K562 (cell line): Measurements from ENCODE around the gene SLC2A2. TPM values are rescaled to one million over a fixed set of nuclear protein-coding genes. Genes with fewer than 3 reads are reported as not detected.

ENCODE experiments used
- ATAC-seq: fragments of 200-7000 bp; cut with Tn5 transposase; 3 replicates; pipeline ENCODE4 v1.9.1; 2020; ENCODE audit warnings: moderate library complexity
- BruUV-seq: library from RNA; stranded (reverse); fragments of 400-500 nt; replicated peaks from 2 replicates; lab custom pipeline; 2021; lab: Mats Ljungman, UMichigan
- CTCF ChIA-PET: fragments of 300-600 bp; formaldehyde crosslinking; extraction: SDS; loops from one replicate; lab custom pipeline; 2021; ENCODE audit warnings: low intra/inter-chr PET ratio; lab: Yijun Ruan, JAX
- POLR2A ChIA-PET: fragments of 300-600, 350-650 bp; sonication (Branson Sonifier 250); formaldehyde crosslinking; extraction: SDS; loops from one replicate; lab custom pipeline; 2021; ENCODE audit warnings: antibody characterized with exemption, inconsistent platforms; lab: Yijun Ruan, JAX
- DNase-seq, 4 experiments: peaks; one replicate each; pipeline versions ENCODE4 v3.0.0 to v3.0.0-alpha.2; 2011 to 2018; ENCODE audit warnings: low spot score in 3 of 4, mixed read lengths in 3 of 4; ENCODE audit errors: extremely low read depth in 1 of 4
- FAIRE-seq: peaks from 2 replicates; lab custom pipeline; 2011; peaks lifted over from hg19 to GRCh38; lab: Jason Lieb, UNC
- H2AFZ ChIP-seq: 2 replicates; pipeline ENCODE4 v1.6.0; 2011; ENCODE audit warnings: low read depth, low read length, control low read depth, inconsistent platforms
- H3K27ac ChIP-seq: fragments of 200-600 bp; 3 replicates; pipeline ENCODE4 v1.8.0; 2011; ENCODE audit warnings: low read depth, mild to moderate bottlenecking, control low read depth, inconsistent platforms, low read length, moderate library complexity, mixed read lengths; ENCODE audit errors: extremely low read depth
- H3K27me3 ChIP-seq, 2 experiments: fragments of 300-600 bp in 1 of 2; 2 replicates in 1 of 2; 3 replicates in 1 of 2; pipeline versions ENCODE4 v1.6.0 to v1.8.0; 2011; ENCODE audit warnings: inconsistent platforms in 2 of 2, low read length in 2 of 2, mild to moderate bottlenecking in 1 of 2, mixed read lengths in 1 of 2, moderate library complexity in 1 of 2; ENCODE audit not compliant: control insufficient read depth in 2 of 2, insufficient read depth in 2 of 2
- H3K36me3 ChIP-seq: fragments of 300-600 bp; 3 replicates; pipeline ENCODE4 v1.8.0; 2011; ENCODE audit warnings: mild to moderate bottlenecking, low read length, inconsistent platforms; ENCODE audit not compliant: control insufficient read depth, insufficient read depth
- H3K4me1 ChIP-seq, 2 experiments: fragments of 200-600 bp in 1 of 2; replicated peaks in 1 of 2; 2 replicates in 1 of 2; 3 replicates in 1 of 2; pipeline versions ENCODE4 v1.5.1 to v1.8.0; 2011; ENCODE audit warnings: inconsistent platforms in 2 of 2, low read length in 2 of 2, mild to moderate bottlenecking in 1 of 2, mixed read lengths in 1 of 2, moderate library complexity in 1 of 2; ENCODE audit not compliant: control insufficient read depth in 2 of 2, insufficient read depth in 2 of 2
- H3K4me2 ChIP-seq: 2 replicates; pipeline ENCODE4 v1.6.1; 2011; ENCODE audit warnings: low read length, control low read depth, inconsistent platforms, mixed read lengths; ENCODE audit not compliant: insufficient read depth
- H3K4me3 ChIP-seq: fragments of 200-600 bp; sonication (generic), shearing (Covaris generic); 2 replicates; pipeline ENCODE4 v1.5.1; 2016; ENCODE audit warnings: control low read depth, inconsistent platforms
- H3K79me2 ChIP-seq: fragments of 200-600 bp; 3 replicates; pipeline ENCODE4 v1.8.0; 2011; ENCODE audit warnings: low read length, inconsistent platforms; ENCODE audit not compliant: control insufficient read depth, insufficient read depth
- H3K9ac ChIP-seq, 2 experiments: 2 replicates each; pipeline versions ENCODE4 v1.6.0 to v1.6.1; 2011; ENCODE audit warnings: low read depth in 2 of 2, low read length in 2 of 2, control low read depth in 1 of 2, inconsistent platforms in 1 of 2, mild to moderate bottlenecking in 1 of 2, mixed read lengths in 1 of 2; ENCODE audit not compliant: insufficient read depth in 1 of 2
- H3K9me1 ChIP-seq: one replicate; pipeline ENCODE4 v1.6.0; 2011; ENCODE audit warnings: inconsistent platforms, mild to moderate bottlenecking, low read length, moderate library complexity; ENCODE audit not compliant: control insufficient read depth, insufficient read depth
- H3K9me3 ChIP-seq: replicated peaks from 2 replicates; pipeline ENCODE4 v1.5.1; 2011; ENCODE audit warnings: low read depth, low read length, inconsistent platforms; ENCODE audit not compliant: control insufficient read depth, insufficient read depth
- H4K20me1 ChIP-seq: replicated peaks from 2 replicates; pipeline ENCODE4 v1.6.1; 2011; ENCODE audit warnings: low read length, inconsistent platforms, mixed read lengths; ENCODE audit not compliant: control insufficient read depth, insufficient read depth
- HIVEP1 ChIP-seq: fragments of 250-450 bp; sonication (Bioruptor Pico); IDR thresholded peaks from 2 replicates; pipeline ENCODE4 v1.4.0; 2020; ENCODE audit warnings: mild to moderate bottlenecking
- WGBS: fragments of 100-300 bp; shearing (Covaris generic); methylation state at CpG from one replicate; pipeline ENCODE4 v1.1.6; 2016; ENCODE audit warnings: low coverage, mixed read lengths; ENCODE audit not compliant: insufficient coverage; ENCODE audit errors: missing lambda C conversion rate; 5-methylcytosine and 5-hydroxymethylcytosine counted together
- in situ Hi-C: fragments of 300-500 bp; cut with MboI; formaldehyde crosslinking; loops from 4 replicates; pipeline ENCODE4 v1.15.0; 2018; ENCODE audit warnings: inconsistent platforms, mixed read lengths
- intact Hi-C: fragments of 100-400 bp; cut with micrococcal nuclease; formaldehyde crosslinking; loops from 2 replicates; pipeline ENCODE4 v1.14.2; 2022
- polyA plus RNA-seq, 8 experiments: library from polyadenylated mRNA; depleted of rRNA in 4 of 8; stranded (reverse) in 5 of 8; unstranded in 3 of 8; fragments of >200 nt; fragmentation: Nextera tagmentation in 2 of 8; fragmentation: Illumina TruSeq in 1 of 8; extraction: Ambion mirVana in 2 of 8; extraction: Trizol in 1 of 8; gene quantifications; 2 replicates each; pipeline versions ENCODE4 v1.2.1 to v1.2.3, GENCODE V29; 2011 to 2014; ENCODE audit warnings: inconsistent platforms in 1 of 8, missing spikeins in 1 of 8
- small RNA-seq: library from RNA; depleted of rRNA; stranded (forward); fragments of <200 nt; gene quantifications from one replicate; pipeline ENCODE3, GENCODE V24; 2014
- total RNA-seq, 7 experiments: library from RNA; depleted of rRNA in 6 of 7; stranded (reverse); fragments of >200 nt in 6 of 7; fragmentation: Illumina TruSeq in 2 of 7; extraction: Trizol in 2 of 7; gene quantifications; 2 replicates each; pipeline versions ENCODE4 v1.2.1 to v1.2.3, GENCODE V29; 2011 to 2021; ENCODE audit warnings: low replicate concordance in 1 of 7
- TF ChIP-seq, protein P1 (sequence below): fragments of 250-450 bp; sonication (Bioruptor Pico); IDR thresholded peaks from 2 replicates; pipeline ENCODE4 v1.8.0; 2021; ENCODE audit warnings: moderate library complexity, mild to moderate bottlenecking, inconsistent platforms

The SLC2A2 gene
- total and polyA plus RNA-seq, 9 of the 15 experiments (the other 6 are each of a cell fraction or from before 2014, with no cell fraction given): 0.18 TPM; not detected in 8

GRCh38 chr3:170947018-170947769, 79.3 kb downstream of the SLC2A2 start:
- no peak overlapping the region for H2AFZ ChIP-seq
- ChIA-PET POLR2A (no interaction called here), CTCF (no interaction called here)
- TF ChIP-seq HIVEP1 (CRISPR knock-in tag): no peak
- TF ChIP-seq, protein P1, sequence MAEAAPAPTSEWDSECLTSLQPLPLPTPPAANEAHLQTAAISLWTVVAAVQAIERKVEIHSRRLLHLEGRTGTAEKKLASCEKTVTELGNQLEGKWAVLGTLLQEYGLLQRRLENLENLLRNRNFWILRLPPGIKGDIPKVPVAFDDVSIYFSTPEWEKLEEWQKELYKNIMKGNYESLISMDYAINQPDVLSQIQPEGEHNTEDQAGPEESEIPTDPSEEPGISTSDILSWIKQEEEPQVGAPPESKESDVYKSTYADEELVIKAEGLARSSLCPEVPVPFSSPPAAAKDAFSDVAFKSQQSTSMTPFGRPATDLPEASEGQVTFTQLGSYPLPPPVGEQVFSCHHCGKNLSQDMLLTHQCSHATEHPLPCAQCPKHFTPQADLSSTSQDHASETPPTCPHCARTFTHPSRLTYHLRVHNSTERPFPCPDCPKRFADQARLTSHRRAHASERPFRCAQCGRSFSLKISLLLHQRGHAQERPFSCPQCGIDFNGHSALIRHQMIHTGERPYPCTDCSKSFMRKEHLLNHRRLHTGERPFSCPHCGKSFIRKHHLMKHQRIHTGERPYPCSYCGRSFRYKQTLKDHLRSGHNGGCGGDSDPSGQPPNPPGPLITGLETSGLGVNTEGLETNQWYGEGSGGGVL (CRISPR knock-in tag): no peak
- no peak overlapping the region for H3K4me2 ChIP-seq
- peaks cover 8% of the 10 kb centered on the region; the same call in 1 of the 2 replicates for H3K9me3 ChIP-seq
- intact Hi-C loops (no loop called here), in situ Hi-C loops (no loop called here)
- H4K20me1 ChIP-seq: no peaks in the 10 kb centered on the region
- no peaks in the 10 kb centered on the region for H3K79me2 ChIP-seq
- FAIRE-seq (no peak), ATAC-seq (no peak), DNase-seq (no peak)
- no peaks in the 10 kb centered on the region for H3K9me1 ChIP-seq
- no peak overlapping the region for H3K9ac ChIP-seq
- H3K27ac ChIP-seq: no peak overlapping the region
- BruUV-seq: no TSS peak
- H3K36me3 ChIP-seq: no peaks in the 10 kb centered on the region
- H3K27me3 ChIP-seq: no peaks in the 10 kb centered on the region
- H3K4me1 ChIP-seq: peaks cover 0 to 5% of the 10 kb centered on the region in 2 experiments; a peak in 1 of 5 replicates
- H3K4me3 ChIP-seq: no peak overlapping the region
- WGBS: 21% methylated on average over 25 of the region's 25 CpGs

Small RNAs within 50 kb of the gene (small RNA-seq; reads per million reads assigned to genes)
- not detected for gene RNU1-70P

Other genes starting within 250 kb of the SLC2A2 start
- gene RPL22L1, start 156.5 kb downstream of the SLC2A2 start, total RNA-seq (2014; rRNA removed): 31.6 and 67.6 TPM in 2 replicates
- 139 and 156 TPM in 2 replicates for gene RPL22L1, start 156.5 kb downstream of the SLC2A2 start, total RNA-seq (2014; rRNA removed; fragmentation: Illumina TruSeq; extraction: Trizol)
- gene RPL22L1, start 156.5 kb downstream of the SLC2A2 start, total RNA-seq (2015; rRNA removed; fragmentation: Illumina TruSeq; extraction: Trizol): 120 and 137 TPM in 2 replicates
- gene RPL22L1, start 156.5 kb downstream of the SLC2A2 start, total RNA-seq (2021): 53.9 and 64.7 TPM in 2 replicates
- 64.5 and 98.3 TPM in 2 replicates for gene RPL22L1, start 156.5 kb downstream of the SLC2A2 start, polyA plus RNA-seq (2011; rRNA removed)
- 84.4 and 99.0 TPM in 2 replicates for gene RPL22L1, start 156.5 kb downstream of the SLC2A2 start, polyA plus RNA-seq (2014; fragmentation: Illumina TruSeq; extraction: Trizol)
- gene RPL22L1, start 156.5 kb downstream of the SLC2A2 start, polyA plus RNA-seq (2014; fragmentation: Nextera tagmentation; extraction: Ambion mirVana): 100 to 1,000 TPM; 108 to 111 TPM
- gene RPL22L1, start 156.5 kb downstream of the SLC2A2 start, polyA plus RNA-seq (2014; rRNA removed): 141 and 198 TPM in 2 replicates
- 3.7 and 3.9 TPM in 2 replicates for gene EIF5A2, start 118.1 kb downstream of the SLC2A2 start, total RNA-seq (2014; rRNA removed)
- gene EIF5A2, start 118.1 kb downstream of the SLC2A2 start, total RNA-seq (2014; rRNA removed; fragmentation: Illumina TruSeq; extraction: Trizol): 15.9 and 23.5 TPM in 2 replicates
- 9.0 and 9.6 TPM in 2 replicates for gene EIF5A2, start 118.1 kb downstream of the SLC2A2 start, total RNA-seq (2015; rRNA removed; fragmentation: Illumina TruSeq; extraction: Trizol)
- gene EIF5A2, start 118.1 kb downstream of the SLC2A2 start, total RNA-seq (2021): 18.2 and 21.0 TPM in 2 replicates
- gene EIF5A2, start 118.1 kb downstream of the SLC2A2 start, polyA plus RNA-seq (2011; rRNA removed): 10.7 and 17.6 TPM in 2 replicates
- 13.9 and 15.6 TPM in 2 replicates for gene EIF5A2, start 118.1 kb downstream of the SLC2A2 start, polyA plus RNA-seq (2014; fragmentation: Illumina TruSeq; extraction: Trizol)
- 10 to 100 TPM; 17.9 to 18.3 TPM for gene EIF5A2, start 118.1 kb downstream of the SLC2A2 start, polyA plus RNA-seq (2014; fragmentation: Nextera tagmentation; extraction: Ambion mirVana)
- gene EIF5A2, start 118.1 kb downstream of the SLC2A2 start, polyA plus RNA-seq (2014; rRNA removed): 9.5 and 10.8 TPM in 2 replicates